Neutrophil (primary cell): Measurements from ENCODE around the gene ANKMY2.
"Not testable (repeated sequence)": the region's sequence is repeated elsewhere in the genome, so short reads cannot be mapped to it uniquely, and the experiment has no call there.

Experiments
- H3K27ac ChIP-seq: fragments of 200-600 bp; sonication (generic); 2 replicates; pipeline ENCODE4 v1.5.1; 2016; ENCODE audit warnings: mild to moderate bottlenecking, moderate library complexity
- H3K27me3 ChIP-seq: fragments of 200-600 bp; sonication (generic); 2 replicates; pipeline ENCODE4 v1.6.0; 2016; ENCODE audit warnings: mild to moderate bottlenecking
- H3K36me3 ChIP-seq: fragments of 200-600 bp; sonication (generic); 2 replicates; pipeline ENCODE4 v1.5.1; 2017
- H3K4me1 ChIP-seq, 2 experiments: fragments of 200-600 bp in 1 of 2; sonication (generic) in 1 of 2; 1 replicate in 1 of 2; 2 replicates in 1 of 2; pipeline versions ENCODE4 v1.5.1 to v1.6.1; 2013 to 2016; ENCODE audit warnings: low read depth in 1 of 2, low read length in 1 of 2, mild to moderate bottlenecking in 1 of 2, moderate library complexity in 1 of 2; ENCODE audit not compliant: control insufficient read depth in 1 of 2, insufficient read depth in 1 of 2
- H3K4me3 ChIP-seq, 2 experiments: fragments of 200-600 bp in 1 of 2; sonication (generic) in 1 of 2; 1 replicate in 1 of 2; 2 replicates in 1 of 2; pipeline ENCODE4 v1.5.1; 2013 to 2016; ENCODE audit warnings: low read depth in 1 of 2, low read length in 1 of 2, mild to moderate bottlenecking in 1 of 2, moderate library complexity in 1 of 2
- H3K9me3 ChIP-seq: fragments of 200-600 bp; sonication (generic); 2 replicates; pipeline ENCODE4 v1.5.1; 2016
- CTCF ChIP-seq: fragments of 200-600 bp; sonication (generic); IDR thresholded peaks from 2 replicates; pipeline ENCODE4 v1.5.1; 2016; ENCODE audit warnings: antibody characterized with exemption

ANKMY2 gene

GRCh38 chr7:16603633-16604032 lies 41.9 kb downstream of the ANKMY2 start:
- H3K9me3 ChIP-seq: no peaks in the 10 kb centered on the region
- no peak overlapping the region for H3K27ac ChIP-seq
- peaks cover 71% of the 10 kb centered on the region for H3K36me3 ChIP-seq
- no peaks in the 10 kb centered on the region for H3K27me3 ChIP-seq
- TF ChIP-seq CTCF: no peak
- no peaks in the 10 kb centered on the region for H3K4me1 ChIP-seq
- no peak overlapping the region for H3K4me3 ChIP-seq

GRCh38 chr7:16599860-16600259 lies 45.7 kb downstream of the ANKMY2 start:
- no peak overlapping the region for H3K4me3 ChIP-seq
- no peak for TF ChIP-seq CTCF
- no peaks in the 10 kb centered on the region for H3K9me3 ChIP-seq
- H3K27ac ChIP-seq: no peak overlapping the region
- H3K4me1 ChIP-seq: no peaks in the 10 kb centered on the region
- H3K27me3 ChIP-seq: no peaks in the 10 kb centered on the region
- peaks cover 64% of the 10 kb centered on the region for H3K36me3 ChIP-seq

GRCh38 chr7:16598015-16598414 lies 47.5 kb downstream of the ANKMY2 start:
- Histone ChIP-seq H3K27me3 (no peaks in the 10 kb centered on the region), H3K4me1 (no peaks in the 10 kb centered on the region), H3K36me3 (peaks cover 48% of the 10 kb centered on the region), H3K27ac (no peak overlapping the region), H3K9me3 (no peaks in the 10 kb centered on the region), H3K4me3 (no peak overlapping the region)
- no peak for TF ChIP-seq CTCF

- H3K4me1 ChIP-seq, H3K4me3 ChIP-seq, H3K27ac ChIP-seq, H3K27me3 ChIP-seq, H3K9me3 ChIP-seq: not testable (repeated sequence)
- peaks cover 23% of the 10 kb centered on the region for H3K36me3 ChIP-seq
These were observed 50.0 kb downstream of the ANKMY2 start for GRCh38 chr7:16595596-16595995.

GRCh38 chr7:16594676-16595075 lies 50.9 kb downstream of the ANKMY2 start:
- Histone ChIP-seq H3K4me1 (no peaks in the 10 kb centered on the region), H3K4me3 (no peak overlapping the region), H3K36me3 (peaks cover 15% of the 10 kb centered on the region), H3K9me3 (no peaks in the 10 kb centered on the region), H3K27ac (no peak overlapping the region), H3K27me3 (no peaks in the 10 kb centered on the region)
- no peak for TF ChIP-seq CTCF

- peaks cover 9% of the 10 kb centered on the region for H3K36me3 ChIP-seq
- no peak for TF ChIP-seq CTCF
- H3K9me3 ChIP-seq: no peaks in the 10 kb centered on the region
- no peaks in the 10 kb centered on the region for H3K4me1 ChIP-seq
- no peaks in the 10 kb centered on the region for H3K27me3 ChIP-seq
- H3K27ac ChIP-seq: no peak overlapping the region
- no peak overlapping the region for H3K4me3 ChIP-seq
These were observed 51.5 kb downstream of the ANKMY2 start for GRCh38 chr7:16594061-16594460.
